H9 (cell line): ENCODE data around the gene UBAC2. TPM values are rescaled to one million over a fixed set of nuclear protein-coding genes. Genes with fewer than 3 reads are reported as not detected.

Source experiments
- DNase-seq: peaks from one replicate; pipeline ENCODE4 v3.0.0-alpha.2; 2017
- H2AFZ ChIP-seq: one replicate; pipeline ENCODE4 v1.6.1; 2013; ENCODE audit warnings: mild to moderate bottlenecking, low read length, control low read depth, moderate library complexity
- H2AK5ac ChIP-seq: 2 replicates; pipeline ENCODE4 v1.6.1; 2013; ENCODE audit warnings: low read length, control low read depth, mixed read lengths; ENCODE audit not compliant: insufficient read length
- H2BK120ac ChIP-seq: one replicate; pipeline ENCODE4 v1.6.1; 2013; ENCODE audit warnings: low read depth, mild to moderate bottlenecking, low read length, control low read depth, inconsistent platforms; ENCODE audit not compliant: poor library complexity, severe bottlenecking
- H2BK12ac ChIP-seq: 2 replicates; pipeline ENCODE4 v1.6.1; 2013; ENCODE audit warnings: low read length, control low read depth, mixed read lengths, low read depth; ENCODE audit not compliant: insufficient read length
- H2BK15ac ChIP-seq: 2 replicates; pipeline ENCODE4 v1.6.1; 2013; ENCODE audit warnings: low read depth, low read length, control low read depth
- H2BK20ac ChIP-seq: one replicate; pipeline ENCODE4 v1.6.1; 2013; ENCODE audit warnings: low read depth, mild to moderate bottlenecking, low read length, control low read depth, inconsistent platforms; ENCODE audit not compliant: poor library complexity, severe bottlenecking
- H2BK5ac ChIP-seq: 2 replicates; pipeline ENCODE4 v1.6.1; 2013; ENCODE audit warnings: low read length, control low read depth, mixed read lengths; ENCODE audit not compliant: insufficient read length
- H3K14ac ChIP-seq: 2 replicates; pipeline ENCODE4 v1.6.1; 2013; ENCODE audit warnings: low read length, control low read depth; ENCODE audit not compliant: insufficient read depth
- H3K18ac ChIP-seq: 2 replicates; pipeline ENCODE4 v1.6.1; 2013; ENCODE audit warnings: low read depth, mild to moderate bottlenecking, mixed read lengths, low read length, control low read depth; ENCODE audit not compliant: insufficient read length
- H3K23ac ChIP-seq: 2 replicates; pipeline ENCODE4 v1.6.1; 2013; ENCODE audit warnings: low read length, control low read depth, mixed read lengths, low read depth; ENCODE audit not compliant: insufficient read length
- H3K23me2 ChIP-seq: 2 replicates; pipeline ENCODE4 v1.6.1; 2013; ENCODE audit warnings: low read depth, mild to moderate bottlenecking, mixed read lengths, low read length, control low read depth; ENCODE audit not compliant: insufficient read length, poor library complexity, severe bottlenecking
- H3K27ac ChIP-seq: 2 replicates; pipeline ENCODE4 v1.5.1; 2013; ENCODE audit warnings: low read length, control low read depth, mixed read lengths, low read depth; ENCODE audit not compliant: insufficient read length
- H3K27me3 ChIP-seq: 2 replicates; pipeline ENCODE4 v1.6.1; 2013; ENCODE audit warnings: low read length, control low read depth, inconsistent platforms; ENCODE audit not compliant: insufficient read depth
- H3K4ac ChIP-seq: 2 replicates; pipeline ENCODE4 v1.6.1; 2013; ENCODE audit warnings: low read depth, mild to moderate bottlenecking, control low read depth, inconsistent platforms, low read length, moderate library complexity
- H3K4me1 ChIP-seq: 2 replicates; pipeline ENCODE4 v1.6.1; 2013; ENCODE audit warnings: low read length, control low read depth, inconsistent platforms; ENCODE audit not compliant: insufficient read depth
- H3K4me2 ChIP-seq: 2 replicates; pipeline ENCODE4 v1.6.1; 2013; ENCODE audit warnings: low read length, control low read depth, mixed read lengths; ENCODE audit not compliant: insufficient read length, insufficient read depth
- H3K56ac ChIP-seq: 2 replicates; pipeline ENCODE4 v1.6.1; 2013; ENCODE audit warnings: low read depth, mild to moderate bottlenecking, mixed read lengths, low read length, control low read depth; ENCODE audit not compliant: insufficient read length
- H3K79me1 ChIP-seq: 2 replicates; pipeline ENCODE4 v1.6.1; 2013; ENCODE audit warnings: low read depth, mild to moderate bottlenecking, moderate library complexity, low read length, control low read depth, inconsistent platforms; ENCODE audit not compliant: insufficient read depth, poor library complexity, severe bottlenecking
- H3K79me2 ChIP-seq: 2 replicates; pipeline ENCODE4 v1.6.1; 2013; ENCODE audit warnings: low read length, control low read depth, inconsistent platforms; ENCODE audit not compliant: insufficient read depth
- H3K9ac ChIP-seq: 2 replicates; pipeline ENCODE4 v1.6.1; 2013; ENCODE audit warnings: low read length, control low read depth, mixed read lengths; ENCODE audit not compliant: insufficient read length; ENCODE audit errors: extremely low read depth
- H3K9me3 ChIP-seq: one replicate; pipeline ENCODE4 v1.6.1; 2013; ENCODE audit warnings: low read depth, low read length, inconsistent platforms; ENCODE audit not compliant: control insufficient read depth
- H3T11ph ChIP-seq: one replicate; pipeline ENCODE4 v1.6.1; 2013; ENCODE audit warnings: mild to moderate bottlenecking, low read length, control low read depth, inconsistent platforms
- H4K20me1 ChIP-seq: one replicate; pipeline ENCODE4 v1.6.1; 2013; ENCODE audit not compliant: control insufficient read depth, insufficient read length, insufficient read depth
- H4K5ac ChIP-seq: 2 replicates; pipeline ENCODE4 v1.6.1; 2013; ENCODE audit warnings: low read depth, mild to moderate bottlenecking, mixed read lengths, low read length, control low read depth; ENCODE audit not compliant: insufficient read length
- H4K8ac ChIP-seq: replicated peaks from 2 replicates; pipeline ENCODE4 v1.6.1; 2013; ENCODE audit warnings: low read length, control low read depth, mixed read lengths, low read depth; ENCODE audit not compliant: insufficient read length
- H4K91ac ChIP-seq: 2 replicates; pipeline ENCODE4 v1.6.1; 2013; ENCODE audit warnings: low read depth, mild to moderate bottlenecking, moderate library complexity, mixed read lengths, low read length, control low read depth; ENCODE audit not compliant: insufficient read length
- H3K27ac Mint-ChIP-seq, 3 experiments: 2 replicates in 2 of 3; 3 replicates in 1 of 3; pipeline ENCODE4 v1.8.0; 2020 to 2021; ENCODE audit warnings: mixed read lengths in 3 of 3, mild to moderate bottlenecking in 1 of 3, moderate library complexity in 1 of 3
- H3K27me3 Mint-ChIP-seq: 2 replicates; pipeline ENCODE4 v1.8.0; 2021; ENCODE audit warnings: low read depth, mild to moderate bottlenecking, moderate library complexity, mixed read lengths
- H3K36me3 Mint-ChIP-seq, 3 experiments: 2 replicates in 2 of 3; 3 replicates in 1 of 3; pipeline ENCODE4 v1.8.0; 2020 to 2021; ENCODE audit warnings: low read depth in 3 of 3, mixed read lengths in 3 of 3; ENCODE audit not compliant: insufficient read depth in 1 of 3
- H3K4me1 Mint-ChIP-seq, 2 experiments: 2 replicates each; pipeline ENCODE4 v1.8.0; 2020; ENCODE audit warnings: mixed read lengths in 2 of 2
- H3K4me3 Mint-ChIP-seq, 2 experiments: 2 replicates in 1 of 2; 3 replicates in 1 of 2; pipeline ENCODE4 v1.8.0; 2020 to 2021; ENCODE audit warnings: mild to moderate bottlenecking in 2 of 2, mixed read lengths in 2 of 2, moderate library complexity in 1 of 2
- H3K9me3 Mint-ChIP-seq, 2 experiments: 2 replicates in 1 of 2; 3 replicates in 1 of 2; pipeline ENCODE4 v1.8.0; 2020; ENCODE audit warnings: mild to moderate bottlenecking in 2 of 2, mixed read lengths in 2 of 2, moderate library complexity in 1 of 2
- WGBS: extraction: QIAGEN DNeasy Blood & Tissue Kit; methylation state at CpG from one replicate; pipeline ENCODE4 v1.1.7; 2013; ENCODE audit warnings: missing lambda C conversion rate, low lambda C conversion rate, mixed read lengths; ENCODE audit not compliant: insufficient read length; ENCODE audit errors: extremely low coverage; 5-methylcytosine and 5-hydroxymethylcytosine counted together
- total RNA-seq: library from RNA; stranded (reverse); gene quantifications from 2 replicates; pipeline ENCODE4 v1.2.1, GENCODE V29; 2021
- TF ChIP-seq, protein P1 (sequence below): fragments of 200-600 bp; sonication (generic); conservative IDR thresholded peaks from 3 replicates; pipeline ENCODE4 v1.8.0; 2021; ENCODE audit warnings: antibody characterized with exemption, mild to moderate bottlenecking

The UBAC2 gene
- total RNA-seq, 1 experiment from 2014 or later: 52.3 TPM

DNA sequence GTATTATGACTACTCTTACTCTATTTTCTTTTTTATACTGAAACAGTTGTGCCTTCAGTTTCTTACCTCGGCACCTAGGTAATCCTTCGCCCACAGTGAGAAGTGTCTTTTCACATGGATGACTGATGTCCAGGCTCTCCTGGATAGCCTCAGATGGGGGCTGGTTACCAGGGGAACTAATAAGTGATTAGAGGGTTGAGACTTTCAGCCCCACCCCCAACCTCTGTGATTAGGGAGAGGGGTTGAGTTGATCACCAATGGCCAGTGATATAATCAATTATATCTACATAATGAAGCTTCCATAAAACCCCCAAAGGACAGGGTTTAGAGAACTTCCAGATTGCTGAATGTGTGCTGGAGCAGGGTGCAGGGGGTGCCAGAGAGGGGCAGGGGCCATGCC is 149.5 kb downstream of the UBAC2 start:
- no peak overlapping the region; a peak in 1 of 7 replicates for H3K27ac Mint-ChIP-seq
- H4K91ac ChIP-seq: no peak overlapping the region
- H3K9me3 Mint-ChIP-seq: no peaks in the 10 kb centered on the region
- H3K36me3 Mint-ChIP-seq: peaks cover 8 to 42% (median 27%) of the 10 kb centered on the region in 3 experiments; a peak in 6 of 7 replicates
- H3K4ac ChIP-seq: no peak overlapping the region
- no peaks in the 10 kb centered on the region for H3K23me2 ChIP-seq
- no peak overlapping the region for H2AFZ ChIP-seq
- WGBS: no CpG with 5 or more reads among the region's 2 CpGs
- no peak overlapping the region for H2BK12ac ChIP-seq
- H2BK120ac ChIP-seq: no peak overlapping the region
- H3K4me1 ChIP-seq: no peaks in the 10 kb centered on the region
- H3K56ac ChIP-seq: no peak overlapping the region
- no peak overlapping the region for H3K23ac ChIP-seq
- no peak overlapping the region for H4K5ac ChIP-seq
- H3K27me3 ChIP-seq: no peaks in the 10 kb centered on the region
- no peak overlapping the region for H3T11ph ChIP-seq
- no peaks in the 10 kb centered on the region for H3K4me1 Mint-ChIP-seq
- no peak overlapping the region for H3K27ac ChIP-seq
- no peaks in the 10 kb centered on the region for H3K79me2 ChIP-seq
- no peak overlapping the region for H2AK5ac ChIP-seq
- H3K14ac ChIP-seq: no peak overlapping the region
- no peaks in the 10 kb centered on the region for H3K79me1 ChIP-seq
- H2BK15ac ChIP-seq: no peak overlapping the region
- TF ChIP-seq, protein P1, sequence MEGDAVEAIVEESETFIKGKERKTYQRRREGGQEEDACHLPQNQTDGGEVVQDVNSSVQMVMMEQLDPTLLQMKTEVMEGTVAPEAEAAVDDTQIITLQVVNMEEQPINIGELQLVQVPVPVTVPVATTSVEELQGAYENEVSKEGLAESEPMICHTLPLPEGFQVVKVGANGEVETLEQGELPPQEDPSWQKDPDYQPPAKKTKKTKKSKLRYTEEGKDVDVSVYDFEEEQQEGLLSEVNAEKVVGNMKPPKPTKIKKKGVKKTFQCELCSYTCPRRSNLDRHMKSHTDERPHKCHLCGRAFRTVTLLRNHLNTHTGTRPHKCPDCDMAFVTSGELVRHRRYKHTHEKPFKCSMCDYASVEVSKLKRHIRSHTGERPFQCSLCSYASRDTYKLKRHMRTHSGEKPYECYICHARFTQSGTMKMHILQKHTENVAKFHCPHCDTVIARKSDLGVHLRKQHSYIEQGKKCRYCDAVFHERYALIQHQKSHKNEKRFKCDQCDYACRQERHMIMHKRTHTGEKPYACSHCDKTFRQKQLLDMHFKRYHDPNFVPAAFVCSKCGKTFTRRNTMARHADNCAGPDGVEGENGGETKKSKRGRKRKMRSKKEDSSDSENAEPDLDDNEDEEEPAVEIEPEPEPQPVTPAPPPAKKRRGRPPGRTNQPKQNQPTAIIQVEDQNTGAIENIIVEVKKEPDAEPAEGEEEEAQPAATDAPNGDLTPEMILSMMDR: no peak
- H2BK5ac ChIP-seq: no peak overlapping the region
- H4K20me1 ChIP-seq: no peaks in the 10 kb centered on the region
- H4K8ac ChIP-seq: no peak overlapping the region
- H3K9ac ChIP-seq: no peak overlapping the region
- H2BK20ac ChIP-seq: no peak overlapping the region
- H3K27me3 Mint-ChIP-seq: no peaks in the 10 kb centered on the region
- H3K4me3 Mint-ChIP-seq: no peak overlapping the region
- no peak overlapping the region for H3K4me2 ChIP-seq
- H3K9me3 ChIP-seq: no peaks in the 10 kb centered on the region
- no peak for DNase-seq
- H3K18ac ChIP-seq: no peak overlapping the region
